CD4-positive, alpha-beta T cell treated with Interleukin-17A for 1 hour (primary cell): ENCODE data around the gene DNAJB2.

Experiments
- DNase-seq: peaks from one replicate; pipeline ENCODE4 v3.0.0-alpha.2; 2020

DNAJB2 gene

GRCh38 chr2:219261024-219261855, 17.9 kb upstream of the DNAJB2 start:
- DNase-seq, result no peak

- DNase-seq, result no peak
These were observed 12.9 kb upstream of the DNAJB2 start for GRCh38 chr2:219266232-219266631.

- no peak for DNase-seq
These were observed 12.3 kb upstream of the DNAJB2 start for GRCh38 chr2:219266886-219267285.

- no peak for DNase-seq
These were observed 10.9 kb upstream of the DNAJB2 start for GRCh38 chr2:219268294-219268693.

GRCh38 chr2:219269362-219270054, 9.7 kb upstream of the DNAJB2 start:
- DNase-seq, result no peak

- no peak for DNase-seq
These were observed 9.2 kb upstream of the DNAJB2 start for GRCh38 chr2:219270055-219270372.

GRCh38 chr2:219271021-219271420, 8.1 kb upstream of the DNAJB2 start:
- DNase-seq, result no peak

- DNase-seq, result no peak
These were observed 6.8 kb upstream of the DNAJB2 start for GRCh38 chr2:219272356-219272755.

GRCh38 chr2:219272995-219273394, 6.2 kb upstream of the DNAJB2 start:
- DNase-seq, result no peak

- no peak for DNase-seq
These were observed 5.2 kb upstream of the DNAJB2 start for GRCh38 chr2:219273937-219274336.

- DNase-seq, result no peak
These were observed 4.7 kb upstream of the DNAJB2 start for GRCh38 chr2:219274361-219274921.

- peak; percentile 83 for DNase-seq
These were observed 1.2 kb upstream of the DNAJB2 start for GRCh38 chr2:219277703-219278654.

GRCh38 chr2:219278655-219279150, 463 bp upstream of the DNAJB2 start:
- DNase-seq, result no peak

GRCh38 chr2:219279916-219280516, 850 bp downstream of the DNAJB2 start:
- DNase-seq, result no peak

GRCh38 chr2:219280651-219281050, 1.5 kb downstream of the DNAJB2 start:
- no peak for DNase-seq

GRCh38 chr2:219281588-219281987, 2.4 kb downstream of the DNAJB2 start:
- DNase-seq, result no peak

GRCh38 chr2:219282375-219282774, 3.2 kb downstream of the DNAJB2 start:
- no peak for DNase-seq

GRCh38 chr2:219282943-219283581, 3.9 kb downstream of the DNAJB2 start:
- no peak for DNase-seq

- DNase-seq, result no peak
These were observed 5.6 kb downstream of the DNAJB2 start for GRCh38 chr2:219284501-219285372.

GRCh38 chr2:219285373-219285735, 6.2 kb downstream of the DNAJB2 start:
- DNase-seq, result no peak

- no peak for DNase-seq
These were observed 6.8 kb downstream of the DNAJB2 start for GRCh38 chr2:219285894-219286425.
